GM12874 (cell line): ENCODE results near the gene TAL2.
A peak's percentile ranks its signal among the peaks of the same experiment; 100 is the strongest.

Experiments used
- TF ChIP-seq, protein P1 (sequence below): IDR thresholded peaks from 2 replicates; pipeline ENCODE4 v1.5.1; 2011; ENCODE audit warnings: low read depth, mild to moderate bottlenecking, control low read depth, low read length, moderate library complexity; ENCODE audit not compliant: insufficient read depth

TAL2 gene

DNA sequence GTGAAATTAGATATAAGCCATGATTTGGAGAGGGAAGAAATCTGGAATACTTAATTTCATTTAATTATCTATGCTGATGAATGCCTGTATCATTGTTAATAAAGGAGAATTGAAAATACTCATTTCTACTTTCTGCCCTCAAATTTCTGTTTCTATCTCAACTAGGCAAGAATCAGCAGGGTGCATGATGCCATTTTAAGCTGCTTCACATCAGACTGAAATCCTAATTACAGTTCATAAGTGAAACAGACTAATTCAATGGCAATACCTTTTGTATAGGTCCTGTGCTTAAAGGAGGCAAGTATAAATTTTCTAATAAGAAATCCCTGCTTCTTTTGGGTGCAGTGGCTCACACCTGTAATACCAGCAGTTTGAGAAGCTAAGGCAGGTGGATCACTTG lies 22.3 kb upstream of the TAL2 start:
- TF ChIP-seq, protein P1, sequence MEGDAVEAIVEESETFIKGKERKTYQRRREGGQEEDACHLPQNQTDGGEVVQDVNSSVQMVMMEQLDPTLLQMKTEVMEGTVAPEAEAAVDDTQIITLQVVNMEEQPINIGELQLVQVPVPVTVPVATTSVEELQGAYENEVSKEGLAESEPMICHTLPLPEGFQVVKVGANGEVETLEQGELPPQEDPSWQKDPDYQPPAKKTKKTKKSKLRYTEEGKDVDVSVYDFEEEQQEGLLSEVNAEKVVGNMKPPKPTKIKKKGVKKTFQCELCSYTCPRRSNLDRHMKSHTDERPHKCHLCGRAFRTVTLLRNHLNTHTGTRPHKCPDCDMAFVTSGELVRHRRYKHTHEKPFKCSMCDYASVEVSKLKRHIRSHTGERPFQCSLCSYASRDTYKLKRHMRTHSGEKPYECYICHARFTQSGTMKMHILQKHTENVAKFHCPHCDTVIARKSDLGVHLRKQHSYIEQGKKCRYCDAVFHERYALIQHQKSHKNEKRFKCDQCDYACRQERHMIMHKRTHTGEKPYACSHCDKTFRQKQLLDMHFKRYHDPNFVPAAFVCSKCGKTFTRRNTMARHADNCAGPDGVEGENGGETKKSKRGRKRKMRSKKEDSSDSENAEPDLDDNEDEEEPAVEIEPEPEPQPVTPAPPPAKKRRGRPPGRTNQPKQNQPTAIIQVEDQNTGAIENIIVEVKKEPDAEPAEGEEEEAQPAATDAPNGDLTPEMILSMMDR, result no peak

DNA sequence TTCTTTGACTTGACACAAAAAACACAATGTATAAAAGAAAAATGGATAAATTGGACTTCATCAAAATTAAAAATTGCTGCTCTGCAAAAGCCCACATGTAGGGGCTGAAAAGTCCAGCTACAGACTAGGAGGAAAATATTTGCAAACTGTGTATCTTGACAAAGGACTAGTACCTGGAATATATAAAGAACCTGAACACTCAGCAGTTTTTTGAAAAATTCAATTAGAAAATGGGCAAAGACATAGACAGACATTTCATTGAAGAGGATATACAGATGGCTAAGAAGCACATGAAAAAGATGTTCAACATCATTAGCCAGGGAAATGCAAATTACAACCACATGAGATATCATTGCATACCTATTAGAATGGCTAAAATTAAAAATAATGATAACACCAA lies 18.5 kb upstream of the TAL2 start:
- TF ChIP-seq, protein P1, result no peak

DNA sequence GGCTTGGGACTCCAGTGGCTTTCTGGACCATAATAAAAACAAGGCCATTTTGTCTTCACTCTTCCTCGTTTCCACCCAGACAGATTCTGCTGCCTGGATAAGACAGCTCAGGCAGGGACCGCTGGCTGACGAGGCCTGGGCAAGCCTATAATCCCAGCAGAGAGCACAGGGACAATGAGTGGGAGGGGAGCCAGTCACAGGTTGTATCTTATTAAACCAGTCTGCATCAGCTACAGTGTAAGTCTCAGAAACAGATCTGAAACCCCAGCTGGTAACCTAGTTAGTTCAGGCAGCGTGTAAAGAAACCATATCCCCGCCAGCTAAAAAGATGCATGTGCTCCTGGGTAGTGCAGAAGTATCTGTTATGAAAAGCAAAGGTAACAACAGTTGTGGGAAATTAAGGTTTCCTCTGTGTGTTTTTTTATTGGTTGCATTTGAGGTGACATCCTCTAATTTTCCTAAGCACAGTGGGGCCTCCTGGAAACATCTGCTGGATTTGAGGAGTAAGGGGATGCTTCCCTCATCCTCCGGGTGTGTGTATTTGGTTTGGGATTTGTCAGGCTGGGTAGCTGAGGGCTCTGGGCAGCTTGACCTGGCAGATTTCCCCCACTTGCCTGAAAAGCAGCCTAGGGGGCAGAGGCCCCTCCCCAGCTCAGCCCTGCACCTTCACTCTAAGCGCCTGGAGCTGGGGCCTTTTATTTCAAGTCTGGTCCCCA lies 15.2 kb upstream of the TAL2 start:
- TF ChIP-seq, protein P1, result no peak

DNA sequence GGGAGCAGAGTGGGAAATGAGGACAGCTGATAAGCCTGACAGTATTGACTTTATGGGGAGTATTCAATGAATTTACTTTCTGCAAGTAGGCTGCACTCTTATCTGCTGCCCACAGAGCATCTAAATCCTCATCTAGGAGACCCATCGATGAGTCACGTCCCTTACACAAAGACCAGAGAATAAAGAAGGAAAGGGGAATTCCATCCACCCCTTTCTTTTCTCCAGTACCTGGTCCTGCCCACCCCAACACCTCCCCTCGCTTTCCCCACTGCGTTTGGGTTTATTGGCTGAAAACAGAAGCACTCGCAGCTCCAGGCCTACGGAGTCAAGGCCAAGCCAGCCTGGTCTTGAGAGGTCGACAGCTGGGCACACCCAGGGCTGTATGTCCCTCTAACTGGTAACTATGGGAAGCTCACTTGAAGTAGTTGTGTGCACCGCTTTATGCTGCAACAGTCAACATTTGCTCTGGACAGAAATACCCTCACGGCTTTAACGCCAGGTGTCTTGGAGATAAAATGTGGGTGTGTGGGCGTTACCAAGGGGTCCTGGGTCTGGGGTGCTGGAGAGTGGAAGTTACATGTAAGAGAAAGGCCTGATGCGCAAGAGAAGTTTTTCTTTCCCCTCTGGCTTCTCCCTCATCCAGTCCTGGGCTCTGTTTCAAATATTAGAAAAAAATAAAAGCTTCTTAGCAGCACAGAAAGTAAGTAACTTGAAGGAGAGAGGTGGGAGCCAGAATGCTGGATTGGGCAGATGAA lies 14.5 kb upstream of the TAL2 start:
- TF ChIP-seq, protein P1, result no peak

DNA sequence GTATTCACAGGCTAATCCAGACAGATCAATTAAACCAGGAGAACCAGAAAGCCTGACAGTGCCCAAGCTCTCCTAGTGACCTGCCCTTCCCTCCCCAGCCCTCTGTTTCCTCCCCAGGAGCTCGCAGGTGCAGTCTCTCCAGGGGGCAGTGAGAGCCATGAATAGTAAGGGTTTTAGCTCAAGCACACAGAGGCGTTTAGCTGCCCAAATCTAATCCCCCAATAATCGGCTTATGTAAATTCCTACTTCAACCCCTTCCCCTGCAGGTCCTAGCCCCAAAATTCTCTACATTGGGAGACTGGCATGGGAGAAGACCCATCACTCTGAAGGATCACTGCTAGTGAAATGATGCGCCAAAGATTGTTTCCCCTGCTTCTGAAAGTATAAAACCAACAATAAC lies 10.5 kb upstream of the TAL2 start:
- TF ChIP-seq, protein P1, result no peak

DNA sequence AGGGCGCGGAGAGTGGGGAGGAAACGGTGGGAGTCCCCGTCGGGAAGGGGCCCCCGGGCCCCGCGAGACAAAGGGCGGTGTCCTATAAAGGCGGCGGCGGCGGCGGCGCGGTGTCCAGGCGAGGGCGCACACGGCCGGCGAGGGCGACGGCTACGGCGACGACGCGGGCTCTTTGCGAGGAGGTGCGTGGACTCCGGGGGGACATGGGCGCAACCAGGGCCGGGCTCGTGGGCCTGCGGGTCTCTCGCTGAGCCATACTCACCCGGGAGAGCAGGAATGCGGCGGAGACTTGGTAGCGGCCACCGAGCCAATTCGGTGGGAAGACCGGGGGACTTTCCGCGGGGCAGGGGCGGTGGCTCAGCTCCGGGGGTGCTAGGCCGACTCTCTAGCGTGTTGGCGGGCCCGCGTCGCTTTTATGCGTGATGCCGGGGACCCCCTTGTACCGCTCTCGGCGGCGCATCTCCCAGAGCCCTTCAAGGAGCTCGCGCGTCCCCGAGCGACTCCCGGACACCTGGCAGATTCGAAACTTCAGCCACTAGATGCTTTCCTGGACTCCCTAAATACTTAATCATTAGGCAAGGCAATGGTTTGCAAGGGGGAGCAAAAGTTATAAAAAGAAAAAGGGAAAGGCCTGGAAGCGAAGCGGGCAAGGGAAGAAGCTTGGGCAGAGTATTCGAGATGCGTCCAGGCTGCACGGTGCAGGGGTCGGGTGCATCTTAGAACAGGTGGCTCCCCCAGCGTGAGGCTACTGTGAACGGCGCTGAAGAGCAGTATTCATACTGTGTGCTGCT lies 5.9 kb upstream of the TAL2 start:
- TF ChIP-seq, protein P1, result peak; percentile 18; the same call in 1 of the 2 replicates

DNA sequence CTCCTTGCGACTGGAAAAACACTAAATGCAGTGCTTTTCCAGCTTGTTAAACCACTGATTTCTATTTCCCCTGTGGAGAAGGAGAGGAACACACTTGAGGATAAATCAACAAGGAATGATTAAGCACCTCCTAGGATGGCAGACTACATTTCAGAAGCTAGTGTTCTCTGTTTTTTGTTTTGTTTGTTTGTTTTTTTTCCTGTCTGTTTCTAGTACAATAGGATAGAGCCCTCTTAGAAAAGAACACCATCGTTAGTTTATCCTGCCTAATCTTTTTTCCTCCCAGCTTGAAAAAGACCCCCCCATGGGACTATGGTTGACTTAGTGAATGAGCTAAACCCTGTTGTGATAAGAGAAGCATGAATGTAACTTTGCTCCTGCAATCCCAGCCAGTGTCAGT lies 3.9 kb upstream of the TAL2 start:
- TF ChIP-seq, protein P1, result no peak
